WERI-Rb-1 (cell line): ENCODE results near the gene RAB18.

Experiments
- DNase-seq: peaks from one replicate; pipeline ENCODE4 v3.0.0-alpha.2; 2020
- H3K27ac ChIP-seq: fragments of 250-450 bp; sonication (Bioruptor Pico); 2 replicates; pipeline ENCODE4 v1.5.1; 2020; ENCODE audit warnings: mild to moderate bottlenecking, moderate library complexity
- H3K27me3 ChIP-seq: fragments of 250-450 bp; sonication (Bioruptor Pico); 2 replicates; pipeline ENCODE4 v1.5.1; 2021; ENCODE audit warnings: mild to moderate bottlenecking, low read depth, moderate library complexity; ENCODE audit not compliant: insufficient read depth, severe bottlenecking
- H3K36me3 ChIP-seq: fragments of 250-450 bp; sonication (Bioruptor Pico); 2 replicates; pipeline ENCODE4 v1.5.1; 2020; ENCODE audit warnings: mild to moderate bottlenecking, moderate library complexity
- H3K4me3 ChIP-seq: 2 replicates; pipeline ENCODE4 v1.5.1; 2011; ENCODE audit warnings: low read depth, mild to moderate bottlenecking, control low read depth, low read length
- H3K9me3 ChIP-seq: fragments of 250-450 bp; sonication (Bioruptor Pico); 2 replicates; pipeline ENCODE4 v1.5.1; 2021; ENCODE audit warnings: mild to moderate bottlenecking, moderate library complexity; ENCODE audit not compliant: severe bottlenecking
- TF ChIP-seq, protein P1 (sequence below): IDR thresholded peaks from 2 replicates; pipeline ENCODE4 v1.5.1; 2011; ENCODE audit warnings: low read depth, mild to moderate bottlenecking, control low read depth, inconsistent platforms, low read length

RAB18 gene

DNA sequence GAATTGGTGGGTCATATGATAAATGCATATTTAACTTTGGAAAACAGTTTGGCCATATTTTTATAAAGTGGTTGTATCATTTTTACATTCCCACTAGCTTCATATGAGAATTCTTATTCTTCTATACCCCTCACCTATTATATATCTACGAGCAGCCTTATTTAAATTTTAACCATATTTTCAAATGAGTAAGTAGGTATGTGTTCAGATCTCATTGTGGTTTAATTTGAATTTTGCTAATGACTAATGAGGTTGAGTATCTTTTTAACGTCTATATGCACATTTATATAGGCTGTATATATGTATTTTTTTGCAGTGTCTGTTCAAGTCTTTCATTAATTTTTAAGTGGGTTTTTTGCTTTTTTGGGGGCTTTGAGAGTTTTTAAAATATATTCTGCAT, 14.2 kb downstream of the RAB18 start:
- no peak overlapping the region for H3K27ac ChIP-seq
- H3K4me3 ChIP-seq = no peak overlapping the region
- TF ChIP-seq, protein P1, sequence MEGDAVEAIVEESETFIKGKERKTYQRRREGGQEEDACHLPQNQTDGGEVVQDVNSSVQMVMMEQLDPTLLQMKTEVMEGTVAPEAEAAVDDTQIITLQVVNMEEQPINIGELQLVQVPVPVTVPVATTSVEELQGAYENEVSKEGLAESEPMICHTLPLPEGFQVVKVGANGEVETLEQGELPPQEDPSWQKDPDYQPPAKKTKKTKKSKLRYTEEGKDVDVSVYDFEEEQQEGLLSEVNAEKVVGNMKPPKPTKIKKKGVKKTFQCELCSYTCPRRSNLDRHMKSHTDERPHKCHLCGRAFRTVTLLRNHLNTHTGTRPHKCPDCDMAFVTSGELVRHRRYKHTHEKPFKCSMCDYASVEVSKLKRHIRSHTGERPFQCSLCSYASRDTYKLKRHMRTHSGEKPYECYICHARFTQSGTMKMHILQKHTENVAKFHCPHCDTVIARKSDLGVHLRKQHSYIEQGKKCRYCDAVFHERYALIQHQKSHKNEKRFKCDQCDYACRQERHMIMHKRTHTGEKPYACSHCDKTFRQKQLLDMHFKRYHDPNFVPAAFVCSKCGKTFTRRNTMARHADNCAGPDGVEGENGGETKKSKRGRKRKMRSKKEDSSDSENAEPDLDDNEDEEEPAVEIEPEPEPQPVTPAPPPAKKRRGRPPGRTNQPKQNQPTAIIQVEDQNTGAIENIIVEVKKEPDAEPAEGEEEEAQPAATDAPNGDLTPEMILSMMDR = no peak
- no peaks in the 10 kb centered on the region for H3K9me3 ChIP-seq
- no peaks in the 10 kb centered on the region for H3K27me3 ChIP-seq
- H3K36me3 ChIP-seq = no peaks in the 10 kb centered on the region
- no peak for DNase-seq

DNA sequence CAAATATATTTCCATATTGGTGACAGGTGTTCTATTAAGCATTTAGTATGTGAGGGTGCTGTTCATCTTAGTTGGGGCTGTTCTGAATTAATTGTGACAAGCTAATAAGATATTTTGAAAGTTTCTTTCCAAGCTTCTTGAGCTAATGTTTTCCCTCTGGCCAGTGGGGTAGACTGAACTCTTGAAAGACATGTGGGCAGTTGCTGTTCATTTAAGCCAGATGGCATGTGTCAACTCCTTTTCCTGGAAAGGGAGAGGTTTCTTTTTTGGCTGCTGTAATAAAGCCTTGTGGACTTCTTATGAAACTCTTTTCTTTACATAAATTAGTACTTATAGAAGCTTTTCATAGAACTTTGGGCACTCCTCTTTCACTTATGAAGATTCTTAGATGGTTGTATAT, 21.7 kb downstream of the RAB18 start:
- H3K36me3 ChIP-seq = no peaks in the 10 kb centered on the region
- no peaks in the 10 kb centered on the region for H3K27me3 ChIP-seq
- H3K9me3 ChIP-seq = no peaks in the 10 kb centered on the region
- no peak for DNase-seq
- TF ChIP-seq, protein P1 = no peak
- H3K4me3 ChIP-seq = no peak overlapping the region
- no peak overlapping the region for H3K27ac ChIP-seq

DNA sequence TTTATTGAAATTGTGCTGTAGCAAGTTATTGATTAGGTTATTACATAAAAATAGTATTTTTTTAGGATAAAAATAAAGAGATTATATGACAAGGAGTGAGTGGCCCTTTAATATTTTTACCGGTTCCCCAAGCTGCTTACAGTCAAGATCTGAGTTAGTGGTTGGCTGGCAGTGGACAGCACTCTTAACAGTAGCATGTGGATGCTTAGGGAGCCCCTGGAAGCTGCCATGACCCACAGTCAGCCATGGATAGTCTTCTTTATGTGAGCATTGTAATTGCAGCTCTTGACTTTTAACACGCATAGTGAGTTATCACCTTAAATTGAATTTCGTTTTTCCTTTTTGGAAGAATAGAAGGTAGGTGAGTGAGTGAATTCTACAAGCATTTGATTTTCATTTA, 22.1 kb downstream of the RAB18 start:
- DNase-seq = no peak
- no peak overlapping the region for H3K27ac ChIP-seq
- TF ChIP-seq, protein P1 = no peak
- no peak overlapping the region for H3K4me3 ChIP-seq
- H3K9me3 ChIP-seq = no peaks in the 10 kb centered on the region
- H3K36me3 ChIP-seq = no peaks in the 10 kb centered on the region
- no peaks in the 10 kb centered on the region for H3K27me3 ChIP-seq

DNA sequence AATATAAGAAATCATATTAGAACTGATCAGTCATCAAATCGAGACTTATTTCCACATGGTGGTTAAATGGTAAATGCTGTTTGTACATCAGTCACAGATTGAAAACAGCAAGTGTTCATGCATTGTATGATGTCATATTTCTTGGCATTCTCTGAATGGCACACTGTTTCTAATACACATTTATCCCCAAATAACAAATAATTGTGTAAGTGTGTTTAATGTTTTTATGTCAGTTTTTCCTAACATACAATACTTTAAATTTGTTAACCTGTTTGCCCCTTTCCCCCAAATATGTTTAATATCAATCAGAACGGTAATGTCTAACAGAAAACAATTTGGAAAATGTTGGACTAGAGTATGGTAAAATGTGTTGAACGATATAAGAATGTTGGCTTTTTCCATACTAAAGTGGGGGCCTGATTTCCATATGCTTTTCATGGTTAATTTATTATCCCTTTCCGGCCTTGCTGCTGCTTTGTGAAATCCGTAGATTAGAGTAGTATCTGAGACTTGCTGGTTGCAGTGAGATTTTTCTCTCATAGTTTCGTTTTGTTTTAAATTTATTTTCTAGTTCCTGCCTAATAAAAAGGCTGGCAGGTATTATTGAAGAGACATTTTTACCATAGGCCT, 23.7 kb downstream of the RAB18 start:
- no peak for DNase-seq
- H3K27ac ChIP-seq = no peak overlapping the region
- no peaks in the 10 kb centered on the region for H3K9me3 ChIP-seq
- H3K4me3 ChIP-seq = no peak overlapping the region
- no peaks in the 10 kb centered on the region for H3K27me3 ChIP-seq
- TF ChIP-seq, protein P1 = no peak
- H3K36me3 ChIP-seq = no peaks in the 10 kb centered on the region

DNA sequence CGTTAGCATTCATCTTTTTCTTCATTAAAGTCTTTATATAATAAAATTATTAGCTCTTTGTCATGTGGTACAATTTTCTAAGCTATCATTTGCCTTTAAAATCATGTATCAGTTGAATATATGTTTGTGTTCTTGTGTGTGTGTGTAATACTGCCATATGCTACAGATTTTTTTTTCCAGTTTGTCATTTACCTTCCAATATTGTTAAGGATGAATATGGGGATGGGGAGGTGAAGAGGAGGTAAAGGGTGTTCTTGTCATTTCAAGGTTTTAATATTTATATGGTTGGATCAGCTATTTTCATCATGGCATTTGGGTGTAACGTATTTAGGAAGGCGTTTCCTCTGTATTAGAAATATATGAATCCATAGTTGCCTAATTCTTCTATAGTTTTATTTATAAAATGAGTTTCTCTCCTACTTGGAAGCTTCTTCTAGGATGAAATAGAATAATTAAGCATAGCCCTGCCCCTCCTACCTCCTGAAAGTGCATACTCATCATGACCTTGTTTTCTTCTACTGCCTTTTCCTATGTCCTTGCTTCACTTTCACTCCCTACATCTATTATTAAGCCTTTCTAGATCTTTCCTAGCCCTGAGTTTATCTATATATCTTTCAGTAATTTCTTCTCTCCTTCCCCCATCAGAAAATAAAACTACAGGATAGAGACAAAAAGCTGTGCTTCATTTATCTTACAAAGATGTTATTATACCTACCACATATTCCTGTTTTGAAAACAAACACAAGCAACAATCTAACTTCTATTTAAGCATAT, 25.1 kb downstream of the RAB18 start:
- Histone ChIP-seq H3K4me3 (no peak overlapping the region), H3K36me3 (no peaks in the 10 kb centered on the region), H3K9me3 (no peaks in the 10 kb centered on the region), H3K27me3 (no peaks in the 10 kb centered on the region), H3K27ac (no peak overlapping the region)
- TF ChIP-seq, protein P1 = no peak
- no peak for DNase-seq

DNA sequence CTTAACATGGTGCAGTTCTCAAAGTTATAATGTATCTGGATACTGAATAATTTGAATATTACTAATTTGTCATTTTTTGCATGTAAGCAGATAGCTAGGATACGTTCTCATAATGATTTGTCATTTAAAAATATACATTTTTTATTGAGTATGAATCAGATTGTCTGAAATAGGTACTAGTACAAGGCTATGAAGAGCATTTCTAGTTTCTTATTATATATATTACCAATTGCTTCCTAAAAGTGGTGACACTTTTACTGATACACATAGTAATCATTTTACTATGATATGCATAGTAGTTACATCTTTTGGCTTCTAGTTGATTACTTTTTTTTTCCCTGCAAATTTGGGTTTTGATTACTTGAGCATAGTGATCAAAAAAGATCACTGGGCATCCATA, 26.4 kb downstream of the RAB18 start:
- Histone ChIP-seq H3K27me3 (no peaks in the 10 kb centered on the region), H3K27ac (no peak overlapping the region), H3K36me3 (no peaks in the 10 kb centered on the region), H3K4me3 (no peak overlapping the region), H3K9me3 (no peaks in the 10 kb centered on the region)
- TF ChIP-seq, protein P1 = no peak
- no peak for DNase-seq
